K562 (cell line): ENCODE measurements around the gene CDC23. TPM values are rescaled to one million over a fixed set of nuclear protein-coding genes. Genes with fewer than 3 reads are reported as not detected.
A peak's percentile ranks its signal among the peaks of the same experiment; 100 is the strongest.

Experiments used
- ATAC-seq: fragments of 200-7000 bp; cut with Tn5 transposase; 3 replicates; pipeline ENCODE4 v1.9.1; 2020; ENCODE audit warnings: moderate library complexity
- BruUV-seq: library from RNA; stranded (reverse); fragments of 400-500 nt; replicated peaks from 2 replicates; lab custom pipeline; 2021; lab: Mats Ljungman, UMichigan
- CTCF ChIA-PET: fragments of 300-600 bp; formaldehyde crosslinking; extraction: SDS; loops from one replicate; lab custom pipeline; 2021; ENCODE audit warnings: low intra/inter-chr PET ratio; lab: Yijun Ruan, JAX
- POLR2A ChIA-PET: fragments of 300-600, 350-650 bp; sonication (Branson Sonifier 250); formaldehyde crosslinking; extraction: SDS; loops from one replicate; lab custom pipeline; 2021; ENCODE audit warnings: antibody characterized with exemption, inconsistent platforms; lab: Yijun Ruan, JAX
- DNase-seq, 4 experiments: peaks; one replicate each; pipeline versions ENCODE4 v3.0.0 to v3.0.0-alpha.2; 2011 to 2018; ENCODE audit warnings: low spot score in 3 of 4, mixed read lengths in 3 of 4; ENCODE audit errors: extremely low read depth in 1 of 4
- FAIRE-seq: peaks from 2 replicates; lab custom pipeline; 2011; peaks lifted over from hg19 to GRCh38; lab: Jason Lieb, UNC
- H2AFZ ChIP-seq: 2 replicates; pipeline ENCODE4 v1.6.0; 2011; ENCODE audit warnings: low read depth, low read length, control low read depth, inconsistent platforms
- H3K27ac ChIP-seq: fragments of 200-600 bp; 3 replicates; pipeline ENCODE4 v1.8.0; 2011; ENCODE audit warnings: low read depth, mild to moderate bottlenecking, control low read depth, inconsistent platforms, low read length, moderate library complexity, mixed read lengths; ENCODE audit errors: extremely low read depth
- H3K27me3 ChIP-seq, 2 experiments: fragments of 300-600 bp in 1 of 2; 2 replicates in 1 of 2; 3 replicates in 1 of 2; pipeline versions ENCODE4 v1.6.0 to v1.8.0; 2011; ENCODE audit warnings: inconsistent platforms in 2 of 2, low read length in 2 of 2, mild to moderate bottlenecking in 1 of 2, mixed read lengths in 1 of 2, moderate library complexity in 1 of 2; ENCODE audit not compliant: control insufficient read depth in 2 of 2, insufficient read depth in 2 of 2
- H3K36me3 ChIP-seq: fragments of 300-600 bp; 3 replicates; pipeline ENCODE4 v1.8.0; 2011; ENCODE audit warnings: mild to moderate bottlenecking, low read length, inconsistent platforms; ENCODE audit not compliant: control insufficient read depth, insufficient read depth
- H3K4me1 ChIP-seq, 2 experiments: fragments of 200-600 bp in 1 of 2; replicated peaks in 1 of 2; 2 replicates in 1 of 2; 3 replicates in 1 of 2; pipeline versions ENCODE4 v1.5.1 to v1.8.0; 2011; ENCODE audit warnings: inconsistent platforms in 2 of 2, low read length in 2 of 2, mild to moderate bottlenecking in 1 of 2, mixed read lengths in 1 of 2, moderate library complexity in 1 of 2; ENCODE audit not compliant: control insufficient read depth in 2 of 2, insufficient read depth in 2 of 2
- H3K4me2 ChIP-seq: 2 replicates; pipeline ENCODE4 v1.6.1; 2011; ENCODE audit warnings: low read length, control low read depth, inconsistent platforms, mixed read lengths; ENCODE audit not compliant: insufficient read depth
- H3K4me3 ChIP-seq: fragments of 200-600 bp; sonication (generic), shearing (Covaris generic); 2 replicates; pipeline ENCODE4 v1.5.1; 2016; ENCODE audit warnings: control low read depth, inconsistent platforms
- H3K79me2 ChIP-seq: fragments of 200-600 bp; 3 replicates; pipeline ENCODE4 v1.8.0; 2011; ENCODE audit warnings: low read length, inconsistent platforms; ENCODE audit not compliant: control insufficient read depth, insufficient read depth
- H3K9ac ChIP-seq, 2 experiments: 2 replicates each; pipeline versions ENCODE4 v1.6.0 to v1.6.1; 2011; ENCODE audit warnings: low read depth in 2 of 2, low read length in 2 of 2, control low read depth in 1 of 2, inconsistent platforms in 1 of 2, mild to moderate bottlenecking in 1 of 2, mixed read lengths in 1 of 2; ENCODE audit not compliant: insufficient read depth in 1 of 2
- H3K9me1 ChIP-seq: one replicate; pipeline ENCODE4 v1.6.0; 2011; ENCODE audit warnings: inconsistent platforms, mild to moderate bottlenecking, low read length, moderate library complexity; ENCODE audit not compliant: control insufficient read depth, insufficient read depth
- H3K9me3 ChIP-seq: replicated peaks from 2 replicates; pipeline ENCODE4 v1.5.1; 2011; ENCODE audit warnings: low read depth, low read length, inconsistent platforms; ENCODE audit not compliant: control insufficient read depth, insufficient read depth
- H4K20me1 ChIP-seq: replicated peaks from 2 replicates; pipeline ENCODE4 v1.6.1; 2011; ENCODE audit warnings: low read length, inconsistent platforms, mixed read lengths; ENCODE audit not compliant: control insufficient read depth, insufficient read depth
- BRD4 ChIP-seq: fragments of 200-600 bp; sonication (generic); IDR thresholded peaks from 2 replicates; pipeline ENCODE4 v1.6.1; 2017; ENCODE audit warnings: inconsistent platforms
- HDAC1 ChIP-seq, 2 experiments: fragments of 450-650 bp; IDR thresholded peaks; 2 replicates each; pipeline ENCODE4 v1.6.1; 2016 to 2017; ENCODE audit warnings: inconsistent platforms in 1 of 2, mild to moderate bottlenecking in 1 of 2, moderate library complexity in 1 of 2
- HDAC2 ChIP-seq: fragments of 450-650 bp; IDR thresholded peaks from 2 replicates; pipeline ENCODE4 v1.6.1; 2016; ENCODE audit warnings: mild to moderate bottlenecking
- KAT7 ChIP-seq: sonication (generic); formaldehyde crosslinking; IDR thresholded peaks from 2 replicates; pipeline ENCODE4 v1.8.0; 2022; ENCODE audit warnings: missing genetic modification reagents, mild to moderate bottlenecking, borderline replicate concordance
- KHSRP ChIP-seq: fragments of 450-650 bp; IDR thresholded peaks from 2 replicates; pipeline ENCODE4 v1.6.1; 2017
- LCOR ChIP-seq: sonication (generic); formaldehyde crosslinking; IDR thresholded peaks from 2 replicates; pipeline ENCODE4 v1.8.0; 2022; ENCODE audit warnings: mild to moderate bottlenecking, missing genetic modification reagents
- NFXL1 ChIP-seq: fragments of 450-650 bp; formaldehyde crosslinking; IDR thresholded peaks from 2 replicates; pipeline ENCODE4 v1.4.0; 2021; ENCODE audit warnings: mild to moderate bottlenecking
- PHTF2 ChIP-seq: fragments of 250-450 bp; sonication (Bioruptor Pico); IDR thresholded peaks from 2 replicates; pipeline ENCODE4 v1.5.0; 2021; ENCODE audit warnings: mild to moderate bottlenecking
- POU5F1 ChIP-seq: fragments of 150-350 bp; IDR thresholded peaks from 2 replicates; pipeline ENCODE4 v1.6.1; 2014; ENCODE audit warnings: borderline replicate concordance, low read length, low read depth, mild to moderate bottlenecking; ENCODE audit not compliant: partially characterized antibody
- SMARCE1 ChIP-seq: fragments of 450-650 bp; IDR thresholded peaks from 2 replicates; pipeline ENCODE4 v1.7.1; 2016; ENCODE audit warnings: mild to moderate bottlenecking
- TEAD1 ChIP-seq, 2 experiments: fragments of 450-650 bp in 1 of 2; sonication (generic) in 1 of 2; formaldehyde crosslinking; IDR thresholded peaks; 2 replicates each; pipeline versions ENCODE4 v1.4.0 to v1.8.0; 2020 to 2022; ENCODE audit warnings: mild to moderate bottlenecking in 2 of 2, missing genetic modification reagents in 1 of 2
- ZFP30 ChIP-seq: fragments of 250-450 bp; sonication (Bioruptor Pico); IDR thresholded peaks from 2 replicates; pipeline ENCODE4 v1.8.0; 2022; ENCODE audit warnings: moderate library complexity, mild to moderate bottlenecking, inconsistent platforms, borderline replicate concordance
- ZNF140 ChIP-seq: fragments of 250-450 bp; sonication (Bioruptor Pico); IDR thresholded peaks from 2 replicates; pipeline ENCODE4 v1.8.0; 2021; ENCODE audit warnings: moderate library complexity, mild to moderate bottlenecking, inconsistent platforms
- ZSCAN32 ChIP-seq: fragments of 450-650 bp; formaldehyde crosslinking; IDR thresholded peaks from 2 replicates; pipeline ENCODE4 v1.4.0; 2020; ENCODE audit warnings: mild to moderate bottlenecking, moderate library complexity
- whole genome bisulfite sequencing: fragments of 100-300 bp; shearing (Covaris generic); methylation state at CpG from one replicate; pipeline ENCODE4 v1.1.6; 2016; ENCODE audit warnings: low coverage, mixed read lengths; ENCODE audit not compliant: insufficient coverage; ENCODE audit errors: missing lambda C conversion rate; 5-methylcytosine and 5-hydroxymethylcytosine counted together
- in situ Hi-C: fragments of 300-500 bp; cut with MboI; formaldehyde crosslinking; loops from 4 replicates; pipeline ENCODE4 v1.15.0; 2018; ENCODE audit warnings: inconsistent platforms, mixed read lengths
- intact Hi-C: fragments of 100-400 bp; cut with micrococcal nuclease; formaldehyde crosslinking; loops from 2 replicates; pipeline ENCODE4 v1.14.2; 2022
- polyA plus RNA-seq, 8 experiments: library from polyadenylated mRNA; depleted of rRNA in 4 of 8; stranded (reverse) in 5 of 8; unstranded in 3 of 8; fragments of >200 nt; fragmentation: Nextera tagmentation in 2 of 8; fragmentation: Illumina TruSeq in 1 of 8; extraction: Ambion mirVana in 2 of 8; extraction: Trizol in 1 of 8; gene quantifications; 2 replicates each; pipeline versions ENCODE4 v1.2.1 to v1.2.3, GENCODE V29; 2011 to 2014; ENCODE audit warnings: inconsistent platforms in 1 of 8, missing spikeins in 1 of 8
- total RNA-seq, 7 experiments: library from RNA; depleted of rRNA in 6 of 7; stranded (reverse); fragments of >200 nt in 6 of 7; fragmentation: Illumina TruSeq in 2 of 7; extraction: Trizol in 2 of 7; gene quantifications; 2 replicates each; pipeline versions ENCODE4 v1.2.1 to v1.2.3, GENCODE V29; 2011 to 2021; ENCODE audit warnings: low replicate concordance in 1 of 7
- TF ChIP-seq, protein P1 (sequence below), 2 experiments: IDR thresholded peaks; 2 replicates each; pipeline ENCODE4 v1.6.1; 2011; ENCODE audit warnings: borderline replicate concordance in 1 of 2, control low read depth in 1 of 2, low read depth in 1 of 2, low read length in 1 of 2, mild to moderate bottlenecking in 1 of 2, mixed read lengths in 1 of 2, moderate library complexity in 1 of 2; ENCODE audit not compliant: insufficient read depth in 1 of 2, insufficient read length in 1 of 2, poor library complexity in 1 of 2, severe bottlenecking in 1 of 2; ENCODE audit errors: extremely low read depth in 1 of 2
- TF ChIP-seq, protein P2 (sequence below): fragments of 450-650 bp; IDR thresholded peaks from 2 replicates; pipeline ENCODE4 v1.6.1; 2016; ENCODE audit warnings: low read depth, mild to moderate bottlenecking, moderate library complexity
- TF ChIP-seq, protein P3 (sequence below): sonication (generic); formaldehyde crosslinking; IDR thresholded peaks from 2 replicates; pipeline ENCODE4 v1.8.0; 2023; ENCODE audit warnings: mild to moderate bottlenecking, missing genetic modification reagents

Gene CDC23
- total and polyA plus RNA-seq, 9 of the 15 experiments (the other 6 are each of a cell fraction or from before 2014, with no cell fraction given), result 34.5 to 157 (median 65.5) TPM

- Histone ChIP-seq H3K4me1 (peaks cover 0 to 5% of the 10 kb centered on the region in 2 experiments; a peak in 1 of 5 replicates), H3K9me1 (no peaks in the 10 kb centered on the region), H4K20me1 (no peaks in the 10 kb centered on the region), H3K9me3 (no peaks in the 10 kb centered on the region), H3K27ac (peak overlapping the region; percentile 99), H3K36me3 (peaks cover 60% of the 10 kb centered on the region), H2AFZ (peak overlapping the region; percentile 99), H3K4me2 (peak overlapping the region; percentile 95), H3K9ac (peak overlapping the region; percentile 90 to 97; a peak in 3 of 4 replicates), H3K79me2 (peaks cover 57% of the 10 kb centered on the region), H3K4me3 (peak overlapping the region; percentile 63), H3K27me3 (no peaks in the 10 kb centered on the region)
- WGBS, result 0% methylated on average over 16 of the region's 16 CpGs
- FAIRE-seq (peak; percentile 48), DNase-seq (peak; percentile 56 to 67 (median 62)), ATAC-seq (peak; percentile 66)
- intact Hi-C loops, result no loop called here
- CTCF ChIA-PET, result no interaction called here
- in situ Hi-C loops, result loop anchor here (25.0 kb wide), 1 partner anchor 234 kb away; no protein-coding TSS in a partner anchor
- TSS peak; percentile 82 for BruUV-seq
- POLR2A ChIA-PET, result interaction anchor here (0.6 to 4.6 kb wide), 9 partner anchors 10 to 177 kb away, joined by 3 to 34 read pairs (median 3); partner anchors contain the start of genes CDC25C and FAM53C
- TF ChIP-seq HDAC1 (IDR thresholded peaks at IDR 0.05), result peak in 1 of 2 experiments; percentile 38; a peak in 2 of 4 replicates
- TF ChIP-seq KHSRP, result no peak
- no peak for TF ChIP-seq POU5F1
- TF ChIP-seq LCOR (CRISPR knock-in tag), result 0 out of 2 replicates have a peak, but pooled peaks have one; percentile 67
- no peak for TF ChIP-seq PHTF2 (CRISPR knock-in tag)
- no peak for TF ChIP-seq ZNF140 (CRISPR knock-in tag)
- no peak for TF ChIP-seq ZFP30 (CRISPR knock-in tag)
- TF ChIP-seq, protein P1, sequence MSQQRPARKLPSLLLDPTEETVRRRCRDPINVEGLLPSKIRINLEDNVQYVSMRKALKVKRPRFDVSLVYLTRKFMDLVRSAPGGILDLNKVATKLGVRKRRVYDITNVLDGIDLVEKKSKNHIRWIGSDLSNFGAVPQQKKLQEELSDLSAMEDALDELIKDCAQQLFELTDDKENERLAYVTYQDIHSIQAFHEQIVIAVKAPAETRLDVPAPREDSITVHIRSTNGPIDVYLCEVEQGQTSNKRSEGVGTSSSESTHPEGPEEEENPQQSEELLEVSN (IDR thresholded peaks at IDR 0.05; ENCODE audit: borderline replicate concordance in 1 of 2, extremely low read depth in 1 of 2, insufficient read depth in 1 of 2, insufficient read length in 1 of 2, low read depth in 1 of 2, low read length in 1 of 2, poor library complexity in 1 of 2, severe bottlenecking in 1 of 2), result no peak
- TF ChIP-seq SMARCE1, result peak; percentile 28; the same call in 1 of the 2 replicates
- TF ChIP-seq BRD4, result peak; percentile 73; the same call in 1 of the 2 replicates
- TF ChIP-seq, protein P2, sequence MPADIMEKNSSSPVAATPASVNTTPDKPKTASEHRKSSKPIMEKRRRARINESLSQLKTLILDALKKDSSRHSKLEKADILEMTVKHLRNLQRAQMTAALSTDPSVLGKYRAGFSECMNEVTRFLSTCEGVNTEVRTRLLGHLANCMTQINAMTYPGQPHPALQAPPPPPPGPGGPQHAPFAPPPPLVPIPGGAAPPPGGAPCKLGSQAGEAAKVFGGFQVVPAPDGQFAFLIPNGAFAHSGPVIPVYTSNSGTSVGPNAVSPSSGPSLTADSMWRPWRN, result no peak
- TF ChIP-seq, protein P3, sequence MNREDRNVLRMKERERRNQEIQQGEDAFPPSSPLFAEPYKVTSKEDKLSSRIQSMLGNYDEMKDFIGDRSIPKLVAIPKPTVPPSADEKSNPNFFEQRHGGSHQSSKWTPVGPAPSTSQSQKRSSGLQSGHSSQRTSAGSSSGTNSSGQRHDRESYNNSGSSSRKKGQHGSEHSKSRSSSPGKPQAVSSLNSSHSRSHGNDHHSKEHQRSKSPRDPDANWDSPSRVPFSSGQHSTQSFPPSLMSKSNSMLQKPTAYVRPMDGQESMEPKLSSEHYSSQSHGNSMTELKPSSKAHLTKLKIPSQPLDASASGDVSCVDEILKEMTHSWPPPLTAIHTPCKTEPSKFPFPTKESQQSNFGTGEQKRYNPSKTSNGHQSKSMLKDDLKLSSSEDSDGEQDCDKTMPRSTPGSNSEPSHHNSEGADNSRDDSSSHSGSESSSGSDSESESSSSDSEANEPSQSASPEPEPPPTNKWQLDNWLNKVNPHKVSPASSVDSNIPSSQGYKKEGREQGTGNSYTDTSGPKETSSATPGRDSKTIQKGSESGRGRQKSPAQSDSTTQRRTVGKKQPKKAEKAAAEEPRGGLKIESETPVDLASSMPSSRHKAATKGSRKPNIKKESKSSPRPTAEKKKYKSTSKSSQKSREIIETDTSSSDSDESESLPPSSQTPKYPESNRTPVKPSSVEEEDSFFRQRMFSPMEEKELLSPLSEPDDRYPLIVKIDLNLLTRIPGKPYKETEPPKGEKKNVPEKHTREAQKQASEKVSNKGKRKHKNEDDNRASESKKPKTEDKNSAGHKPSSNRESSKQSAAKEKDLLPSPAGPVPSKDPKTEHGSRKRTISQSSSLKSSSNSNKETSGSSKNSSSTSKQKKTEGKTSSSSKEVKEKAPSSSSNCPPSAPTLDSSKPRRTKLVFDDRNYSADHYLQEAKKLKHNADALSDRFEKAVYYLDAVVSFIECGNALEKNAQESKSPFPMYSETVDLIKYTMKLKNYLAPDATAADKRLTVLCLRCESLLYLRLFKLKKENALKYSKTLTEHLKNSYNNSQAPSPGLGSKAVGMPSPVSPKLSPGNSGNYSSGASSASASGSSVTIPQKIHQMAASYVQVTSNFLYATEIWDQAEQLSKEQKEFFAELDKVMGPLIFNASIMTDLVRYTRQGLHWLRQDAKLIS (CRISPR knock-in tag), result peak; percentile 84
- TF ChIP-seq HDAC2, result no peak
- no peak for TF ChIP-seq NFXL1
- no peak for TF ChIP-seq TEAD1 (CRISPR knock-in tag; IDR thresholded peaks at IDR 0.05)
- TF ChIP-seq ZSCAN32, result no peak
- TF ChIP-seq KAT7 (CRISPR knock-in tag), result peak; percentile 79; the same call in 1 of the 2 replicates
These were observed 35.1 kb downstream of the CDC23 start for GRCh38 chr5:138177941-138178515.
